ENCODE results near the gene CFAP298.

Gene CFAP298

GRCh38 chr21:32599091-32599490, 13.1 kb downstream of the CFAP298 start:
- DNase-seq (ENCODE audit: low read depth), result no peak

- DNase-seq (ENCODE audit: low read depth), result peak; percentile 59
Observed at GRCh38 chr21:32597205-32597604, 15.0 kb downstream of the CFAP298 start.

- no peak for DNase-seq (ENCODE audit: low read depth)
Observed at GRCh38 chr21:32595431-32595830, 16.7 kb downstream of the CFAP298 start.

GRCh38 chr21:32593690-32594089, 18.5 kb downstream of the CFAP298 start:
- DNase-seq (ENCODE audit: low read depth), result no peak

- DNase-seq (ENCODE audit: low read depth), result no peak
Observed at GRCh38 chr21:32592929-32593502, 19.2 kb downstream of the CFAP298 start.

GRCh38 chr21:32590130-32590529, 22.0 kb downstream of the CFAP298 start:
- no peak for DNase-seq (ENCODE audit: low read depth)

- no peak for DNase-seq (ENCODE audit: low read depth)
Observed at GRCh38 chr21:32587651-32588050, 24.5 kb downstream of the CFAP298 start.

GRCh38 chr21:32587120-32587519, 25.1 kb downstream of the CFAP298 start:
- no peak for DNase-seq (ENCODE audit: low read depth)

- no peak for DNase-seq (ENCODE audit: low read depth)
Observed at GRCh38 chr21:32585970-32586369, 26.2 kb downstream of the CFAP298 start.

GRCh38 chr21:32585042-32585710, 27.0 kb downstream of the CFAP298 start, which contains the start of gene TCP10L:
Gene TCP10L (minus strand): TSS chr21:32585523. CDS start chr21:32584304, 1,219 bp downstream.
- DNase-seq (ENCODE audit: low read depth), result no peak

- no peak for DNase-seq (ENCODE audit: low read depth)
Observed at GRCh38 chr21:32584472-32584871, 27.7 kb downstream of the CFAP298 start.

GRCh38 chr21:32581732-32582131, 30.4 kb downstream of the CFAP298 start:
- no peak for DNase-seq (ENCODE audit: low read depth)

GRCh38 chr21:32580949-32581348, 31.2 kb downstream of the CFAP298 start:
- no peak for DNase-seq (ENCODE audit: low read depth)

GRCh38 chr21:32578107-32578691, 34.0 kb downstream of the CFAP298 start:
- no peak for DNase-seq (ENCODE audit: low read depth)

GRCh38 chr21:32576011-32576410, 36.2 kb downstream of the CFAP298 start:
- DNase-seq (ENCODE audit: low read depth), result no peak

- no peak for DNase-seq (ENCODE audit: low read depth)
Observed at GRCh38 chr21:32574946-32575925, 36.9 kb downstream of the CFAP298 start.

- no peak for DNase-seq (ENCODE audit: low read depth)
Observed at GRCh38 chr21:32572574-32573420, 39.4 kb downstream of the CFAP298 start.

- no peak for DNase-seq (ENCODE audit: low read depth)
Observed at GRCh38 chr21:32570456-32570855, 41.7 kb downstream of the CFAP298 start.

- DNase-seq (ENCODE audit: low read depth), result peak; percentile 68
Observed at GRCh38 chr21:32569261-32570230, 42.6 kb downstream of the CFAP298 start.

- no peak for DNase-seq (ENCODE audit: low read depth)
Observed at GRCh38 chr21:32567626-32568025, 44.6 kb downstream of the CFAP298 start.

Data from HS-27A (cell line).